Activated T-helper 9 cell treated with anti-CD3 and anti-CD28 coated beads, Interleukin-2, amount 50 U/mL, for 16 hours (primary cell): ENCODE measurements around the gene KDM5D.

Experiments used
- DNase-seq: peaks from one replicate; pipeline ENCODE4 v3.0.0-alpha.2; 2020; ENCODE audit warnings: low read depth

Gene KDM5D

GRCh38 chrY:19744381-19745378 lies at the start of gene KDM5D:
KDM5D (minus strand) TSS chrY:19744726; CDS start chrY:19744534, 192 bp downstream.
- DNase-seq: no peak

- DNase-seq: no peak
Measured at GRCh38 chrY:19768375-19768774, 23.8 kb upstream of the KDM5D start.

- no peak for DNase-seq
Measured at GRCh38 chrY:19743331-19743730, 1.2 kb downstream of the KDM5D start.

- no peak for DNase-seq
Measured at GRCh38 chrY:19742153-19742552, 2.4 kb downstream of the KDM5D start.

GRCh38 chrY:19734425-19734824 lies 10.1 kb downstream of the KDM5D start:
- no peak for DNase-seq

GRCh38 chrY:19717950-19718349 lies 26.6 kb downstream of the KDM5D start:
- no peak for DNase-seq

- no peak for DNase-seq
Measured at GRCh38 chrY:19717146-19717545, 27.4 kb downstream of the KDM5D start.

- DNase-seq: no peak
Measured at GRCh38 chrY:19715226-19715625, 29.3 kb downstream of the KDM5D start.

GRCh38 chrY:19713430-19713829 lies 31.1 kb downstream of the KDM5D start:
- no peak for DNase-seq

- no peak for DNase-seq
Measured at GRCh38 chrY:19706273-19706672, 38.3 kb downstream of the KDM5D start.

GRCh38 chrY:19698495-19698894 lies 46.0 kb downstream of the KDM5D start:
- DNase-seq: no peak

GRCh38 chrY:19680821-19681220 lies 63.7 kb downstream of the KDM5D start:
- DNase-seq: no peak
